Measurements from ENCODE around the gene JAZF1. TPM values are rescaled to one million over a fixed set of nuclear protein-coding genes. Genes with fewer than 3 reads are reported as not detected.
A peak's percentile ranks its signal among the peaks of the same experiment; 100 is the strongest.

The JAZF1 gene
- total RNA-seq, 1 donor from 2014 or later: 21.7 TPM

GRCh38 chr7:27970350-27970749 is 210.2 kb downstream of the JAZF1 start:
- ATAC-seq: no peak
- intact Hi-C loops (cut with DNase I): no loop called here
- DNase-seq (ENCODE audit: low spot score): no peak

GRCh38 chr7:27969346-27969745 is 211.2 kb downstream of the JAZF1 start:
- no peak for DNase-seq (ENCODE audit: low spot score)
- no peak for ATAC-seq
- intact Hi-C loops (cut with DNase I): no loop called here

- ATAC-seq (no peak), DNase-seq (ENCODE audit: low spot score) (no peak)
- intact Hi-C loops (cut with DNase I): no loop called here
Measured at GRCh38 chr7:27967639-27968038, 213.0 kb downstream of the JAZF1 start.

GRCh38 chr7:27966219-27966780 is 214.3 kb downstream of the JAZF1 start:
- ATAC-seq: no peak
- DNase-seq (ENCODE audit: low spot score): no peak
- intact Hi-C loops (cut with DNase I): no loop called here

GRCh38 chr7:27965650-27966049 is 214.9 kb downstream of the JAZF1 start:
- intact Hi-C loops (cut with DNase I): no loop called here
- no peak for ATAC-seq
- DNase-seq (ENCODE audit: low spot score): no peak

- ATAC-seq: no peak
- no peak for DNase-seq (ENCODE audit: low spot score)
- intact Hi-C loops (cut with DNase I): no loop called here
Measured at GRCh38 chr7:27964820-27965219, 215.8 kb downstream of the JAZF1 start.

- intact Hi-C loops (cut with DNase I): no loop called here
- ATAC-seq (no peak), DNase-seq (ENCODE audit: low spot score) (no peak)
Measured at GRCh38 chr7:27963056-27963455, 217.5 kb downstream of the JAZF1 start.

- no peak for ATAC-seq
- intact Hi-C loops (cut with DNase I): no loop called here
- DNase-seq (ENCODE audit: low spot score): no peak
Measured at GRCh38 chr7:27962273-27962672, 218.3 kb downstream of the JAZF1 start.

- intact Hi-C loops (cut with DNase I): no loop called here
- no peak for DNase-seq (ENCODE audit: low spot score)
- ATAC-seq: no peak
Measured at GRCh38 chr7:27961255-27961654, 219.3 kb downstream of the JAZF1 start.

GRCh38 chr7:27960415-27960814 is 220.2 kb downstream of the JAZF1 start:
- intact Hi-C loops (cut with DNase I): no loop called here
- ATAC-seq (no peak), DNase-seq (ENCODE audit: low spot score) (no peak)

GRCh38 chr7:27958933-27959548 is 221.6 kb downstream of the JAZF1 start:
- DNase-seq (ENCODE audit: low spot score): no peak
- ATAC-seq: no peak
- intact Hi-C loops (cut with DNase I): no loop called here

- intact Hi-C loops (cut with DNase I): no loop called here
- ATAC-seq (no peak), DNase-seq (ENCODE audit: low spot score) (no peak)
Measured at GRCh38 chr7:27955596-27955995, 225.0 kb downstream of the JAZF1 start.

- ATAC-seq (no peak), DNase-seq (ENCODE audit: low spot score) (no peak)
- intact Hi-C loops (cut with DNase I): no loop called here
Measured at GRCh38 chr7:27955011-27955410, 225.6 kb downstream of the JAZF1 start.

- ATAC-seq (no peak), DNase-seq (ENCODE audit: low spot score) (no peak)
- intact Hi-C loops (cut with DNase I): no loop called here
Measured at GRCh38 chr7:27953777-27954176, 226.8 kb downstream of the JAZF1 start.

GRCh38 chr7:27953361-27953760 is 227.2 kb downstream of the JAZF1 start:
- DNase-seq (ENCODE audit: low spot score) (no peak), ATAC-seq (no peak)
- intact Hi-C loops (cut with DNase I): no loop called here

- intact Hi-C loops (cut with DNase I): no loop called here
- ATAC-seq: peak; percentile 79
- no peak for DNase-seq (ENCODE audit: low spot score)
Measured at GRCh38 chr7:27952456-27953285, 227.9 kb downstream of the JAZF1 start.

GRCh38 chr7:27950123-27950522 is 230.5 kb downstream of the JAZF1 start:
- no peak for ATAC-seq
- intact Hi-C loops (cut with DNase I): no loop called here

GRCh38 chr7:27948861-27949260 is 231.7 kb downstream of the JAZF1 start:
- ATAC-seq: no peak
- no peak for DNase-seq (ENCODE audit: low spot score)
- intact Hi-C loops (cut with DNase I): no loop called here

More at GRCh38 chr7:27950123-27950522, 230.5 kb downstream of the JAZF1 start:
- DNase-seq (ENCODE audit: low spot score): no peak

- DNase-seq (ENCODE audit: low spot score): no peak
- intact Hi-C loops (cut with DNase I): no loop called here
- no peak for ATAC-seq
Measured at GRCh38 chr7:27947586-27948278, 232.9 kb downstream of the JAZF1 start.

- ATAC-seq (peak; percentile 38), DNase-seq (ENCODE audit: low spot score) (no peak)
- intact Hi-C loops (cut with DNase I): no loop called here
Measured at GRCh38 chr7:27946351-27946750, 234.2 kb downstream of the JAZF1 start.

All from sciatic nerve (tissue), 2 donors.